ENCODE measurements around the gene GALNT10.
"Not testable (repeated sequence)": the region's sequence is repeated elsewhere in the genome, so short reads cannot be mapped to it uniquely, and the experiment has no call there.

The GALNT10 gene

DNA sequence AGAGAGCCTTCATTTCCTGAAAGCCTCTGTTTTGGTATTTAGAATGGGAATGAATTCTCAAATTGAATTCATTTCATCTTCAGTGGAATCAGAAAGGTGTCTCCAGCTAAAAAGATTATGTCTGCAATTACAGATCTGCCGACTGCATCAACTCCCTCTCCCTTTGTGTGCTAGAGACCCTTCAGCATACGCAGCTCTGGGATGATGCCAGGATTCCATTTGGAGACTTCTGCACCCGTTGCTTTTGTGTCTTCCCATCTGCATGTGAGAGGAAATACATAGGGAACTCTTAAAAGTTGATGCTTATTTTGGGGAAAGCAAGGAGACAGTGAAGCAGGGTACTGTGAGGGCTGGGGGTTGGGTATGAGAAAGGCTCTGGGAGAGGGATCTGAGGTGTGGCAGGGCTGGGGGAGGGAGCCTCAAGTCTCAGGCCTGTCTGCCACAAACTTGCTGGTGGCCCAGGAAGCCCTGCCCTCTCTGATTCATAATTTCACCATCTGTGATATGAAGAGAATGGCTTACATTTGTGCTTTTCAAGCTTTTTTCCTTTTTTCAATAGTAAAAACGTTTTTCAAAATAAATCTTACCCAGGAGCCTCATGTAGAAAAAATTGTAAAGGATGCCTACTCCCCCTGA, 165.6 kb downstream of the GALNT10 start:
- Histone ChIP-seq H3K9ac (ENCODE audit: insufficient read length) (no peak overlapping the region), H3K27ac (no peak overlapping the region), H3K9me3 (ENCODE audit: low read depth, low read length) (no peaks in the 10 kb centered on the region), H3K4me3 (no peak overlapping the region), H3K36me3 (ENCODE audit: insufficient read depth, low read length) (no peaks in the 10 kb centered on the region)
- DNase-seq (ENCODE audit: low read depth, low spot score): no peak
- TF ChIP-seq EZH2 (IDR thresholded peaks at IDR 0.05) (no peak), FOXP2 (optimal IDR thresholded peaks at IDR 0.05; ENCODE audit: control extremely low read depth, extremely low read length, insufficient read depth) (no peak), POLR2AphosphoS5 (IDR thresholded peaks at IDR 0.05; ENCODE audit: borderline replicate concordance, low read depth, low read length) (no peak)

DNA sequence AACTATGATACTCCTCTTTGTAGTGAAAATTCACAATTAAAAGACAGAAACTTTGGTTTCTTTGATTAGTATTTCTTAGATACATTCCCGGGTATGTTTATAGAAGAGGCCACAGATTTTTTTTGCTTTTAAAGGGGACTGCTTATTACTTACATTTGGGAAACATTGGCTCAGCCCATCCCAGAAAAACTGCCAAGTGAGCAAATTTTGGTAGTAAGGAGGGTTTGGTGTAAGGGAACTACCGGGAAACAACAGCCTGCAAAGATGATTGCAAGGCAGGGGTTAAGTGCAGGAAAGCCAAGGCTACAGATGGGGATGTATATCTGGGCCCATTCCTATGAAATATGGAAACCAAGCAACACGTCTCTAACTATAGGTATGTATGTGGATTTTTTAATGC, 166.4 kb downstream of the GALNT10 start:
- H3K27ac ChIP-seq: no peak overlapping the region
- H3K9me3 ChIP-seq (ENCODE audit: low read depth, low read length): no peaks in the 10 kb centered on the region
- no peak for DNase-seq (ENCODE audit: low read depth, low spot score)
- no peak for TF ChIP-seq POLR2AphosphoS5 (IDR thresholded peaks at IDR 0.05; ENCODE audit: borderline replicate concordance, low read depth, low read length)
- TF ChIP-seq FOXP2 (optimal IDR thresholded peaks at IDR 0.05; ENCODE audit: control extremely low read depth, extremely low read length, insufficient read depth): no peak
- no peak for TF ChIP-seq EZH2 (IDR thresholded peaks at IDR 0.05)
- H3K36me3 ChIP-seq (ENCODE audit: insufficient read depth, low read length): no peaks in the 10 kb centered on the region
- H3K4me3 ChIP-seq: no peak overlapping the region
- H3K9ac ChIP-seq (ENCODE audit: insufficient read length): no peak overlapping the region

DNA sequence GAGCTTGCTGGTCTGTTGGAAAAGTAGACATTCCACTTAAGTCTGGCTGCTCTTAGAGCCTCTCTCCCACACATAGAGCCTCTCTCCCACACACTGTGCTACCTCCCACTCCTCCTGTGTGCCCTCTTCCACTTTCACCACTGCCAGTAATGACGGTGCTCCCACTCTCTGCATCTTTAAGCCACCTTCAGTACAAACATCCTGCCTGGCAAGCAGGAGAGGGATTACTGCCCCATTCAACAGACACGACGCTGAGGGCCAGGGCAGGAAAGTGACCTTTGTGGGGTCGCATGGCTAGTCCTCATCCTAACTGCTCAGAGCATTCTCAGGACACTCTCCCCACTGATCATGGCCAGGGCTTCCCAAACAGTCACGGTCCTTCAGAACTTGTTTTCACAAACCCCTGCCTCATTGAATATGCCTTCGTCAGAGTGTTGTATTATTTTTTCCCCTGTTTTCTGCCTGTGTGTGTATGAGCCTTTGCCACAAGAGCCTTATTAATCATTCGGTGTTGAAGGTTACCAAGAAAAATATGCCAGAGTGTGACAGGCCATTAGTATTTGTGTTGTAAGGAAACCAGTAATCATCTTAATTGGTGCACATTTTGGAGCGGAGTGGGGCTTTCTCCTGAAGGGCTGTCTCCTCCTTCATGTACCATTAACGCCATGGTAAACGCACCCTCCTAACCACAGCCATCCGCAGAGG, 168.1 kb downstream of the GALNT10 start:
- Histone ChIP-seq H3K36me3 (ENCODE audit: insufficient read depth, low read length) (no peaks in the 10 kb centered on the region), H3K4me3 (no peak overlapping the region), H3K27ac (no peak overlapping the region), H3K9ac (ENCODE audit: insufficient read length) (no peak overlapping the region), H3K9me3 (ENCODE audit: low read depth, low read length) (no peaks in the 10 kb centered on the region)
- DNase-seq (ENCODE audit: low read depth, low spot score): no peak
- TF ChIP-seq POLR2AphosphoS5 (IDR thresholded peaks at IDR 0.05; ENCODE audit: borderline replicate concordance, low read depth, low read length) (no peak), FOXP2 (optimal IDR thresholded peaks at IDR 0.05; ENCODE audit: control extremely low read depth, extremely low read length, insufficient read depth) (no peak), EZH2 (IDR thresholded peaks at IDR 0.05) (no peak)

GRCh38 chr5:154359221-154359573, 168.7 kb downstream of the GALNT10 start:
- Histone ChIP-seq H3K4me3 (no peak overlapping the region), H3K36me3 (ENCODE audit: insufficient read depth, low read length) (no peaks in the 10 kb centered on the region), H3K9me3 (ENCODE audit: low read depth, low read length) (no peaks in the 10 kb centered on the region), H3K27ac (no peak overlapping the region), H3K9ac (ENCODE audit: insufficient read length) (no peak overlapping the region)
- DNase-seq (ENCODE audit: low read depth, low spot score): no peak
- TF ChIP-seq EZH2 (IDR thresholded peaks at IDR 0.05) (no peak), FOXP2 (optimal IDR thresholded peaks at IDR 0.05; ENCODE audit: control extremely low read depth, extremely low read length, insufficient read depth) (no peak), POLR2AphosphoS5 (IDR thresholded peaks at IDR 0.05; ENCODE audit: borderline replicate concordance, low read depth, low read length) (no peak)

GRCh38 chr5:154360241-154360640, 169.7 kb downstream of the GALNT10 start:
- not testable (repeated sequence) for H3K9ac ChIP-seq (ENCODE audit: insufficient read length); H3K9me3 ChIP-seq (ENCODE audit: low read depth, low read length); DNase-seq (ENCODE audit: low read depth, low spot score); H3K36me3 ChIP-seq (ENCODE audit: insufficient read depth, low read length); H3K4me3 ChIP-seq
- 0 out of 2 replicates have a peak overlapping the region, but pooled peaks have one; percentile 28 for H3K27ac ChIP-seq

DNA sequence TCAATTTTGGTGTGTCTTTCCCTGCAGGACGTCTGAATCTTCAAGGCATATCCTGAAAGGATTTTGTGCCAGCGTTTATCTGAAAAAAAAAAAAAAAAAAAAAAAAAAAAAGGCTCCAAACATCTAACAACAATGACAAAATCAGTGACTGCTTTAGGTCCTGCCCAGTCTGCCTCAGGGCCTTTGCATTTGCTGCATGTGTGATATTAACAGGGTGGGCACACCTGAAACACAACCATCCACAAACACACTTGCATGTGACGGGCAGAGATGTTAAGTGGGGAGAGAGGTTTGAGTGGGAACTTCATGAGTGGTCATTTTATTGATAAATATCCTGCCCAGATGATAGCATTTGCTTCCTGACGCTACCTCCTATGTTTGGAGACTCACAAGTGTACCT, 172.9 kb downstream of the GALNT10 start:
- Histone ChIP-seq H3K9ac (ENCODE audit: insufficient read length) (no peak overlapping the region), H3K27ac (no peak overlapping the region), H3K4me3 (no peak overlapping the region), H3K36me3 (ENCODE audit: insufficient read depth, low read length) (no peaks in the 10 kb centered on the region), H3K9me3 (ENCODE audit: low read depth, low read length) (no peaks in the 10 kb centered on the region)
- no peak for DNase-seq (ENCODE audit: low read depth, low spot score)
- no peak for TF ChIP-seq POLR2AphosphoS5 (IDR thresholded peaks at IDR 0.05; ENCODE audit: borderline replicate concordance, low read depth, low read length)
- TF ChIP-seq FOXP2 (optimal IDR thresholded peaks at IDR 0.05; ENCODE audit: control extremely low read depth, extremely low read length, insufficient read depth): no peak
- no peak for TF ChIP-seq EZH2 (IDR thresholded peaks at IDR 0.05)

GRCh38 chr5:154364771-154365170, 174.2 kb downstream of the GALNT10 start:
- no peak for TF ChIP-seq EZH2 (IDR thresholded peaks at IDR 0.05)
- TF ChIP-seq POLR2AphosphoS5 (IDR thresholded peaks at IDR 0.05; ENCODE audit: borderline replicate concordance, low read depth, low read length): no peak
- no peak for TF ChIP-seq FOXP2 (optimal IDR thresholded peaks at IDR 0.05; ENCODE audit: control extremely low read depth, extremely low read length, insufficient read depth)
- no peak overlapping the region for H3K9ac ChIP-seq (ENCODE audit: insufficient read length)
- H3K27ac ChIP-seq: no peak overlapping the region
- DNase-seq (ENCODE audit: low read depth, low spot score): no peak
- no peak overlapping the region for H3K4me3 ChIP-seq
- no peaks in the 10 kb centered on the region for H3K36me3 ChIP-seq (ENCODE audit: insufficient read depth, low read length)
- H3K9me3 ChIP-seq (ENCODE audit: low read depth, low read length): no peaks in the 10 kb centered on the region

GRCh38 chr5:154365823-154366222, 175.3 kb downstream of the GALNT10 start:
- no peaks in the 10 kb centered on the region for H3K36me3 ChIP-seq (ENCODE audit: insufficient read depth, low read length)
- H3K27ac ChIP-seq: no peak overlapping the region

GRCh38 chr5:154366353-154366752, 175.8 kb downstream of the GALNT10 start:
- Histone ChIP-seq H3K9ac (ENCODE audit: insufficient read length) (no peak overlapping the region), H3K27ac (no peak overlapping the region), H3K4me3 (no peak overlapping the region), H3K9me3 (ENCODE audit: low read depth, low read length) (no peaks in the 10 kb centered on the region), H3K36me3 (ENCODE audit: insufficient read depth, low read length) (no peaks in the 10 kb centered on the region)
- TF ChIP-seq EZH2 (IDR thresholded peaks at IDR 0.05) (no peak), FOXP2 (optimal IDR thresholded peaks at IDR 0.05; ENCODE audit: control extremely low read depth, extremely low read length, insufficient read depth) (no peak), POLR2AphosphoS5 (IDR thresholded peaks at IDR 0.05; ENCODE audit: borderline replicate concordance, low read depth, low read length) (no peak)
- no peak for DNase-seq (ENCODE audit: low read depth, low spot score)

More at GRCh38 chr5:154365823-154366222, 175.3 kb downstream of the GALNT10 start:
- H3K9ac ChIP-seq (ENCODE audit: insufficient read length): no peak overlapping the region
- DNase-seq (ENCODE audit: low read depth, low spot score): no peak
- no peak overlapping the region for H3K4me3 ChIP-seq
- no peaks in the 10 kb centered on the region for H3K9me3 ChIP-seq (ENCODE audit: low read depth, low read length)
- TF ChIP-seq POLR2AphosphoS5 (IDR thresholded peaks at IDR 0.05; ENCODE audit: borderline replicate concordance, low read depth, low read length) (no peak), EZH2 (IDR thresholded peaks at IDR 0.05) (no peak), FOXP2 (optimal IDR thresholded peaks at IDR 0.05; ENCODE audit: control extremely low read depth, extremely low read length, insufficient read depth) (no peak)

All from SK-N-MC (cell line).